ENCODE results near the gene PJA2.

The PJA2 gene

DNA sequence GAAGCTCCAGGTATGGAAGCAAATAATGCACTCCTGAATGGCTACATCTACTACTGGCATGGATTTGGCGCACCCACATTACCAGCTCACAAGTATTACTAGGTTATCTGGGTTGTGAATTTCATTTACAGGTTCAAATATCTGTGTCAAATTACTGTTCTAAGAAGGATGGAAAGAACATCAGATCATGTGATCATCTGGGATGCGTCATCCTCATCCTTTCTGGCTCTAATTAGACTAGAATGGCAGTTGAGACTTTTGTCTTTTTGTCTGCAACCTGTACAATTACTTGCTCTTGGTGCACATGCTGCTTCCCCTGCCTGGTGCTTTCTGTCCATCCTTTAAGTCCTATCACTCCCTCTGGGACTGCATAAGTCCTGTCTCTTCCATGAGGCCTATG, 64.1 kb downstream of the PJA2 start:
- DNase-seq, result no peak

DNA sequence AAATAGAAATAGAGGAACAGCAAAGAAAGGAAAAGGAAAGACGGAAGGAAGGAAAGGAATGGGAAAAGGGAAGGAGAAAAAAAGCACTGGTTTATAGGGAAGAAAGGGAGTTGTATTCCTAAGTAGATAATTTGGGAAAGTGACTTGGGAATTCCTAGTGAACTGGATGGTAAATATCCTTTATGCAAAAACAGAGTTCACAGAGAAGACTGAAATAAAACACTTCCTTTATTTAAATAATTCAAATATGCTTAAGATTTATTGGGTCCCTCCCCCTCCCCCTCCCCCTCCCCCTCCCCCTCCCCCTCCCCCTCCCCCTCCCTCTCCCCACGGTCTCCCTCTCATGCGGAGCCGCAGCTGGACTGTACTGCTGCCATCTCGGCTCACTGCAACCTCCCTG, 69.4 kb downstream of the PJA2 start:
- DNase-seq, result no peak

DNA sequence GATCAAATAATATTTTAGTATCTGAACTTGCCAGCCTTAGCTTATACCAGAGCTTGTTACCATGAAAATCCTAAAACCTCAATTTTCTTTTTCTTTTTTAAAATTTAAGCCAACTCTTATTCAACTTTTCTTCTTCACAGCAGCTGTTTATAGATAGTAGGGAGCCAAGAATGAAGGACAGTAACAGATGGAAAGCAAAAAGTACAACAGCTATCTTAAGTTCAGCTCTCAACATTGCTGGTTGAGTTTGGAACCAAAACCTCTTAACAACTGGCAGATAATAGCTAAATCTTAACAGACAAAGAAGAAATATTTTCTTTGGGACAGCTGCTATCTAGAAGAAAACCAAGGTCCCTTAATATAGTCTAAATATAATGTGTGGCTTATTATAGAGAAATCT, 74.7 kb downstream of the PJA2 start:
- DNase-seq, result no peak

DNA sequence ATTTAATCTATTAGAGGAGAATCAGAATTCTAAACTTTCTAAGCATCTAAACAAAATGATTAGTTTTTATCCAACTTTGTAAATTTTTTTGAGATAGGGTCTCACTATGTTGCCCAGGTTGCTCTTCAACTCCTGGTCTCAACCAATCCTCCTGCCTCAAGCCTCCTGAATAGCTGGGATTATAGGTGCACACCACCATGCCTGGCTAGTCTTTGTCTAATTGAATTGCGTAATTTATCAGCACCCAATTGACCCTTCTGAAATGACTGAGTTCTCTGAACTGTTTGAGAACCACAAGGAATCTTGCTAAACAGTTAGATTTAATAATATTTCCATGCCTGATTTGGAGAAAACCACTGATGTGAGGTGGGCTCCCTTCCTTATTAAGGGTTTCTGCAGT, 75.7 kb downstream of the PJA2 start:
- no peak for DNase-seq

DNA sequence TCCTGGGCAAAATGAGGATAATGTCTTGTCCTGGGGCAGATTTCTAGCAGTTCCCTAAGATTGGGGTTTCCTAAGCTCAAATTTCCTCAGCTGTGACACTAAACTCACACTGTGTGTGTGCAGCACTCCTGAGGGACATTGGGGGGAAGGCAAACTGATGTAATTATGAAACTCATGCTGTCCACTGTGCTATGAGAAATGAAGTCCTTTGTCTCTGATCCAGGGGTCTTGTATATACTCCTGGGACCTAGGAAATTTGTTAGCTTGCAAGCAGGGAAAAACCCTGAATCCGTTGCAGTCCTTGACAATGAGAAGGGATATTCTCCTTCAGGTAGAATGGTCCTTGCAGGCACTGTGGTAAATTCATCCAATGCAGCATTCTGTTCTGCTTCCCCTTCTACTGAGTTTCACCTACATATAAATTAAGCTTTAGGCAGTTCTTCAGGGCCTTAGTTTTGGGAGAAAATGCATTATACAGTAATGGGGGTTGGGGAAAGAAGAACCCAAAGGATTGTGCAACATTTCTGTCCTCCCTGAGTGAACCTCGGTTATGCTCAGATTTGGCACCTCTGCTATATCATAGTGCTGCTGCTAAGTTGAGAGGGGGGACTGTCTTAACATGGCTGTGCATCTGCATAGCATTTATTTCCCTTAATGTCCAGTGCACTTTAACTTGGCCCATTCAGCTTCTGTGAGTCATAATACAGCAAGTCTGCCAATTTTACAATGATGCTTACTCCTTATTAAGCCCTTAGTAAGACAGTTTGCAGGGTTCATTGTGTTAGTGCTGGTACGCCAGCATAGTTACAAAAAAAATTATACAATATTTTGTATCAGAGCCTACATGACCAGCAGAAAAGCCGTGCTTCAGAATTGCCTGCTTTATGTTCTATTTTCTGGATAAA, 80.2 kb downstream of the PJA2 start:
- no peak for DNase-seq

DNA sequence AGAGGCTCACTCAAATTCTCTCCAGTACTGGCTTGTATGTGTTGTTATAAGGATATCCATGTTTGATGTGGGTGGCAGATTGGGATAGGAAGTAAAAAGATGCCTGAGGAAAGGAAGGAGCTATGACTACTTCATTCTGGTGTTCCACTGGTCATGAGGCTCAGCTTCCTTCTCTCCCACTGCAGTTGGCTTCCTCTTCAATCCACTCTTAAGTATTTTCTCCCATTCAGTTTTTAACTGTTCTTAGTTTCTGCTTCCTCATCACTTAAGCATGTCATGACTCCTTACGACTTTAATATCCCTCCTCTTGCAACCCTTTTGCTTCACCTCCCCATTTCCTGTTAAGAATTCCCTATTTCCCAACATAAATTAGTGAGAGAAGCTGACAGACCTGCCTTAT, 81.1 kb downstream of the PJA2 start:
- no peak for DNase-seq

DNA sequence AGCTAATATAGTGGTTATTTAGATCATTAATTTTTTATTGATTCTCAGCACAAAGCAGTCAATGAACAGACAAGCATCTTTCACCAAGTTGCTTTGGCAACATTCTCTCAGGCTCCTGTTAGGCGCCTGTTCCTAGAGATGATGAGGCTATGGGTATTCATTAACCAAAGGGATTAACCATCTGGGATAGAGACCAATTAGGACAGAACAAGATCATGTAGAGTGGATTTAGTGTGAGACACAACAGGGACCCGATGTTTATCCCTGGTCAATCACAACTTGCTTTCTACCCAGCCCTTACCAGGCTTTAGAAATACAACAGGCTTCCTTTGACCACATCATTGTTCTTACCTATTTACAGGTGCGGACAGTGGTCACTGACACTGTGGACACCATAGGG, 82.2 kb downstream of the PJA2 start:
- DNase-seq, result no peak

DNA sequence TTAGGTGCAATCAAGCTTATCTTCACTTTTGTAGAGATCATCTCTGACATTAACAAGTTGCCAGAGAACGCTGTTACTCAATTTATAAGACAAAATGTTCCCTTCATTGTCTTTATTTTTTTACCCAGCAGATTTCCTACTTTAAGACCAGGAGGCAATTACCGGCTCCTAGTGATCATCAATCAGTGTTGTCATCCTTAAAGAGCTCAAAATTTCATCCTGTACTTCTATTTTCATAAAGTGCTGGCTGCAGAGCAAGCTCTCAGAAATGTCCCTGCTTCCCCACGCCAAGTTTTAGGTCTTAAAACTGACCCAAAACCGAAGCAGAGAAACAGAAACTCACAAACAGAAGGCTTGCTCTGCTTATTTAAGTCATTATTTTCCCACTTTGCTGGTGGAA, 82.9 kb downstream of the PJA2 start:
- no peak for DNase-seq

DNA sequence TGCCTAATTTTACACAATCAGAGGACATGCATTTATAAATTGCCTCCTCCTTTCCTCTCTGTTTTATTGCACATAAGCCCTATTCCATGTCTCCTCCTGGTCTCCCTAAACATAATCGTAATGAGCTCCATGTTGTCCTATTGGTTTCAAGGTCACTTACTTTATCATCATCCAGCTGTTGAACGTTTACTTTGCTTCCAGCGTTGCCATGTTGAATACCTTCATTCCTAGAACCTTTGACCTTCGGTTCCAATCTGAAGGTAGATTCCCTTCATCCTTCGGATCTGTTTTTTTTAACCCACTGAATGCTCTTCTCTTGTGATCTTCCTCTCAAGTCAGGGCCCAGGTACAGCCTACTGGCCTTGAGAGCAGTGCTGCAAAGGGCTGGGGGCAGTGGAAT, 84.3 kb downstream of the PJA2 start:
- no peak for DNase-seq

DNA sequence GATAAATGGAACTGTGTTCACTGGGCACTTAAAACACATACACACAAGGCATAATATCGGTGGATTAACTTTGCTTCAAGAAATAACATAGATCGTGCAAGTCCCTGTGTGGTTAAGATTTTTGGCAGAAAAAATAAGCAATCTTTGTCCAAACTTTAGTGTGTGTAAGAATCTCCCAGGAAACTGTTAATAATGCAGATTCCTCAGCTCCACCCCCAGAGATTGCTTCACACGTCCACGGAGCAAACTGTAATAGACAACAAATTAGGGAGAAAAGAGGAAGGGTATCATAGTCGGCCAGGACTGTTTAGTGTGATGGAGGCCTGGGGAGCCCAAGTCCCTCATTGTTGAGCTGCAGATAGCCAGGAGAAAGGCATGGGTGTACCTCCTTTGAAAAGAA, 84.8 kb downstream of the PJA2 start:
- DNase-seq, result no peak

DNA sequence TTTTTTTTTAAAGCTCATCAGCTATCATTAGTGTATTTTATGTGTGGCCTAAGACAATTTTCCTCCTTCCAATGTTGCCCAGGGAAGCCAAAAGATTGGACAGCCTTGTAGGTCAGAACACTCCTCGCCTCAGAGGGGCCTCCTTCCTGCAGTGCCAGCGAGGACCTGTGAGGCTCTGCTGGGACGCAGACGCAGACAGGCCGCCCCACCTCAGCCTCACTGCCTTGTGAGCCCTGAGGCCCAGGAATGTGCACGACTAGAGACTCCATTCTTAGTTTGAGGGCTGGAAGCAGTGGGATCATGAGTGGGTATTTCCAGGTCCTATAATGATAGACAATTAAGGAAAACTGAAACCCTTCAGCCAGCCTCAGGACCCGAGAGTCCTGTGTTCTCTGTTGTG, 85.4 kb downstream of the PJA2 start:
- no peak for DNase-seq

DNA sequence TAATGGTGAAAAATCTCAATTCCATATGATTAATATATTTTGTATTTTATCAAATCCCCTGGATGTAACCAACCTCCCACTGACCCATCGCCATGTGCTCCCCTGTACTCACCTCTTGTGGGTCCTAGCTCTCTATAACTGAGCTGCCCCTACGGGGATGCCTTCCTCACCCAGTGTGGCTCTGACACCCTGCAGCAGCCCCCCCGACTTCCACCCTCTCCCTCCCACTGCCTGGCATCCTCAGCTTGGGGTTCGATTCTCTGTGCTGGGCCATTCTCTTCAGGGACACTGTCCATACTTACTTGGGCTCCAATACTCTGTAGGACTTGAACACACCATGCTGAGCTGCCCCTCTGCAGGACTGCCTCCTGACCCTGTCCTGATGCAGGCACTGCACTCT, 87.1 kb downstream of the PJA2 start:
- DNase-seq, result no peak

DNA sequence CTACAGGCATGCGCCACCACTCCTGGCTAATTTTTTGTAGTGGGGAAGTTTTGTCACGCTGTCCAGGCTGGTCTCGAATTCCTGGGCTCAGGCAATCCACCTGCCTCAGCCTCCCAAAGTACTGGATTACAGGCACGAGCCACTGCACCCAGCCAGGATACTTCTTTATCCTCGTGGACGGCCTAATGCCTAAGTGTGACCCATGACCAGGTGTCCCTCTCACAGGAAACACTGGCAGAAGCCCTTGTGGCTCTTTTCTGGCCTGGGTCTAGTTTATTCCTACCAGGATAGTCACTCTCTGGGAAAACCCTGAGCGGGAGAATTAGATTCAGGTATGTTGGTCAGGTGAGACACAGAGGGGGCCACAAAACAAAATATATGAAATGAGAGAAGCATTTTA, 90.4 kb downstream of the PJA2 start:
- no peak for DNase-seq

DNA sequence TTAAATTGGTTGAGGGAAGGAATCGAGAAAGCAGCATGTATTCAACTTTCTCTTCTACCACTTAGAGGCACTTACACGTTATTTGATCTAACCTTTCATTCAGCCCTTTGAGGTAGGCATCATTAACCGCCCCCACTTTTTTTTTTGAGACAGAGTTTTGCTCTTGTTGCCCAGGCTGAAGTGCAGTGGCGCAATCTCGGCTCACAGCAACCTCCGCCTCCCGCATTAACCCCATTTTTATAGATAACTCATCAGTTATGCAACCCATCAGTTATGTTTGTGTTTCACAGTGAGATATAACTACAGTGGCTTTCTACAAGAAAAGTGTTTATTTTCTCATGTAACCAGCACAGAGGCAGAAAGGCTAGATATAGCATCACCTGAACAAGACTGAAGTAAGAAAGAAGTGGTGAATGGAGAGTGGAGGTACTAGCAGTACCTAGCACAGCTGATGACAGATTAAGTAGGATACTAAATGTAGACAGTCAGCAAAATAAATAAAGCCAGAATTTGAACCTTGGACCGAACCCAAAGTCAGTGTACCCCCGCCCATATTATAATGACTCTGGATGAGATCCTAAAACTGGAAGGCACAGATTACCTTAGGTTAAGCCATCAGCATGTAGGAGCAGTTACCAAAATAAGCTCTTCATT, 91.2 kb downstream of the PJA2 start:
- DNase-seq, result no peak

DNA sequence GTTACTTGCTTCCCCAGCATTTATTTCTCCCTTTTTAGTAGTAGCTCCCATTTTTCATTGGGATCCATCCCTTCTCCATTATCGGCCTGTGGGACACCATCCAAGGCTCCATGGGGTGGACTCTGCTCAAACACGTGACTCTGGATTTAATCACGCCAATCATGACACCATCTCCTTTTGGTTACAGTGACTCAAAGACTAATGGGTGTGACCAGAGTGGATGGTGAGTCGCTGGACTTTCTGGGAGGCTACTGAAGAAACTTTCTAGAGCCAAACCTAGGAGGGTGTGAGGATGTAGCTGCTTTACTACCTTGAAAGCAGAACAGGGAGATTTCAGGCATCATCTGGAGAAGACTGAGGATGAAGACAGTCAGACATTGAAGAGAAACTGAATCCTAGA, 93.1 kb downstream of the PJA2 start:
- no peak for DNase-seq

DNA sequence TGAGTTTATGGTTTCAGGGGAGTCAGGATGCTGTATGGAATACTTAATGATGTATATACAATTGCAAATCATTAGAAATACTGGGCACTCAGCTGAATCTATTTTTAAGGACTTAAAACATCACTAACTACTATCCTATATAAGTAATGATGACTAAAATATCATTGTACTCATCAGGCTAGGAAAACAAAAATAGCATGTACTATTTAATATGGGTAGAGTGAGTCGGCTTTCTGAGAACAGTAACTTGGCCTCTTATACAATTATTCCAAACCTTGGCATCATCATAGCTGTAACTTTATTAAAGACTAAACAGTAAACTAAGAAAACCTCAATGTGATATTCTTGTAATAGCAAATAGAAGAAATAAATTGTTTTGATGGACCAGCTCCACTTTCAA, 94.5 kb downstream of the PJA2 start:
- no peak for DNase-seq

DNA sequence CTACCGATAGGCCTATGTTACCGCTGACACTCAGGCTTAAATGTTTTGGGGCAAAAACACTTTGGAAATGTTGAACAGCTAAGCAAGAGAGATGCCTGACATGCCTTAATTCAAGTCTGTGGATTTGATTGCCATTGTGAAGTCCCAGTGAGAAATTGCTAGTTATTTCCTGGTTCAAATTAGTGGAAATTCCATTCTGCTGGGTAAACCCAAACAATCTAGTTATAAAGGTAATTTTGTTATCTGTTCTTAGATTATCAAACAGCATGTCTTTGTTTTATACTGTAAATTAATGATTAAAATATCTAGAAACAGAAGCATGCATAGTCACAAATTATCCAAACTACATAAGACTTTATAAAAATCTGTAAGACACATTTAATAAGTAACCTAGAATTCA, 96.6 kb downstream of the PJA2 start:
- DNase-seq, result no peak

DNA sequence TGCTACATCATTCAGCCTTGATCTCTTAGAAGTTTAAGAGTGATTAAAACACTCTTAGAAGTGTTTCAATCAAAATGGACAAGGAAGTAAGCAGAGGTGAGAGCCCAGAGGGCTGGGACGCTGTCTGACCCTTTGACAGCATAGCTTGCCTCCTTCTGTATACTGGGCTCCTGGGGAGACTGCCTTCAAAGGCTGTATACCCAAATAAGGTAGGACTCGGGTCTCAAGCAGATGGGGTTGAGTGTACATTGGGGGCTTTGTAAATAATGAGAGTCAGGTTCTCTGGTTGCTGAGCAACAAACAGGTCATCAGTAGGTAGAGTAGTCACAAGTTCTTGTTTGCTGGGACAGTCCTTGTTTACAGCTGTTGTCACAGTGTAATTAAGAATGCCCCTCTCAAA, 97.1 kb downstream of the PJA2 start:
- no peak for DNase-seq

DNA sequence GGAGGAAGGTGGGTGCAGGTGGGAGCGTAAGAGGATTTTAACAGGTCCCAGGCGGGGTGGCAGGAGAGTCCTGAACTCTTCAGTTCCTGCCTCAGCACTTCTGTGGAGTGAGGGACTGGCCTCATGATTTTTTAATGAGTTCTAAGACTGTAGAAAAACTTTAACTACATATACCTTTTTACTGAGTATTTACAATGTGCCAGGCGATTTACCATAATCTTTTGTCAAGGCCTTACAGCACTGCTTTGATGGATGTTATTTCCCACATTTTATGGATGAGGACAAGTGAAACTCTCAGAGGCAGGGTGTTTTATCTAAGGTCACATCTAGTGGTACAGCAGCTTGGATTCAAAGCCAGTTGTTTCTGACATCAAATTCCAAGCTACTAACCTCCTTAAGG, 99.5 kb downstream of the PJA2 start:
- DNase-seq, result no peak

DNA sequence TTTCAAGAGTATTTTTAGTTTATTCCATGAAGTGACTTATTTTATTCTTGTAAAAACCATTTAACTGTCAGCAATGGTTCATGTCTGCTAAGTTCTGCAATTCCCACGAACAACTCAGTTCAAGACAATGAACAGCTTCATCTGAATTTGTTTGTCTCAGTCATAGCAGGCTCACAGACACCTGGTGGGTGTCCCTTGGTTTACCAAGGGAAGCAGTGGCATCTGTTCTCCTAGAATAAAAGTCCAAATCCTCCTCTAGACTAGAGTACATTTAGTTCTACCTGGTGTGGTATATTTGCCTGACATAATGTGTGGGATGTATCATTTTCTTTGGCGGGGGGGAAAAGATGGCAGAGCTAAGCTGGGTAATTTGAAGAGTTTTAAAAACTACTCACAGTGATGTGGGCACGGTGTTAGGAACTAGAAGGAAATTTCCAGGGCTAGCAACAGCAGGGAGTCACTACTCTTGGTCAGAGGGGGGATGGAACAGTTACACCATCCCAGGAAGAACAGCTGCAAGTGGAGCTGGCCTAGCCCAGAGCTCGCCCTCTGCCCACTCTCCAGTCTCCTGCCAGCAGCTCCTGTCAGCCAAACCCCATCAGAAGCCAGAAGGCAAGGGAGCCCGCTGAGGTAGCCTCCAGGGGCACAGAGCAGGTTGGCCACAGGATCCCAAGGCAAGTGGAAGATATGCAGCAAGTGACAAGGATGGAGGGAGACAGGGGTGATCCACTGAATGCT, 100.3 kb downstream of the PJA2 start:
- DNase-seq, result no peak

DNA sequence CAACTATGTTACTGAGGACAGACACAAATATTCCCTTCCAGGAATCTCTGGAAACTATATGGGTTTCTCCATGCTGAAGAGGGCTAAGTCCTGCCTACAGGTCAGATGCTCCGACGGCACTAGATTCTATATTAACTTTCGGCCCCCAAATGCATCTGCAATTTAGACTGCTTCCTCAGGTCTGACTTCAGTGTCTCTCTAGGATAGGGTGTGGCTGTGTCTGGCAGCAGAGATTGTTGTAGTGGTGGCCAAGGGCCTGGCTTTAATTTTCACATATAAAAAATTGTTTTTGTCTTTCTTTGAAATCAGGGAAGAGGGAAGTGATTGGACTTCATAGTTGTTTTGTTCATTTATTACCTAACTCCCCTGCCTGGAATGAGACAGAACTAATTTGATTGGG, 101.8 kb downstream of the PJA2 start:
- DNase-seq, result no peak

DNA sequence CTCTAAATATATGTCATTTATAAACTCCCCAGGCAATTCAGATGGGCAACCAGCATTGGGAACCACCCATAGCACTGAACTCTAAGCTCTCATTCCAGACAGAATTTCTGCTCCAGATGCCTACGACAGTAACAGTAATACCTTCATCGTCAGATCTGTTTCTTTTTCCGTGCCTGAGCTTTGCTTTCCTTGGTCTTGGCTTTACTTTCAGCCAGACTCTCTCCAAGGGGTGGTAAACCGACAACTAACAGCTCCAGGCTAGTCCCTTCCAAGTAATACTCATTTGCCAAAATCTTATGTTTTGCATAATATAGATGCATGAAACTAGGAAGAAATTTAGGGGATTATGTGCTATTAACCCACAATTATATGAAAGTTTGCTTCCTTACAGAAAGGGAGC, 102.3 kb downstream of the PJA2 start:
- no peak for DNase-seq

DNA sequence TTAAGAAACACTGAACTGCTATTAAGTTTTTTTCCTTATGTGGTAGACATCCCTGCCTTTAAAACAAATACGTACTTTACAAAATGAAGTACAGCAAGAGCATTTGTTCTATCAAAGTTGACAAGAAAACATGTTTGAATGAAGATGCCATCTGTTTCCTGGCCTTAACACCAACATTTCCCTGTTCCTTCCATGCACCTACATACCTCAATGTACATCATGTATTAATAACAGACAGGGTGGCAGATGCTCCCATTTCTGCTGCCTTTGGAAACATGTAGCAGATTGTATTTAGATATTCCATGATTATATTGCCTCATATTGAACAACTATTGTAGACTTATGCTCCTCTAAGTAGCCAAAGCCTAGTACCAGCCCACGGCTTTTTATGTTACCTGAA, 104.4 kb downstream of the PJA2 start:
- no peak for DNase-seq

DNA sequence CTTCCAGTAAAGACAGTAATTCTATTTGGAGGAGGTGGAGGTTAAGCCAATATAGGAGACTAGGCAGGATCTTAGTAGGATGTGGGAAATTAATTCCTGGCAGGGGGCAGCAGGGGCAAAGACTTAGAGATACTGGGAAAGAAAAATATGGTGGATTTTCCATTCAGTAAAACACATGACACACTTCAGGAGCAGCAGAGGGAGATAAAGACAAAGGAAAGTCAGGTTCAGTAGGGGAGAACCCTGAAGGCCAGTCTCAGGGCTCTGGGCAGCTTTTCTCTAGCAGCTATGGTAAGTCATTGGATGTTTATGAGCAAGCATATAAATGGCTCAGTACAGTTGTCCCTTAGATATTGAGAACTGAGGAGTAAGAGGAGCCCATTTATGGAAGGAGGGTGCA, 105.5 kb downstream of the PJA2 start:
- DNase-seq, result no peak

All from CD4-positive, alpha-beta T cell treated with Interleukin-17A for 4 hours (primary cell).